ENCODE results near the gene TRHDE.

The TRHDE gene

DNA sequence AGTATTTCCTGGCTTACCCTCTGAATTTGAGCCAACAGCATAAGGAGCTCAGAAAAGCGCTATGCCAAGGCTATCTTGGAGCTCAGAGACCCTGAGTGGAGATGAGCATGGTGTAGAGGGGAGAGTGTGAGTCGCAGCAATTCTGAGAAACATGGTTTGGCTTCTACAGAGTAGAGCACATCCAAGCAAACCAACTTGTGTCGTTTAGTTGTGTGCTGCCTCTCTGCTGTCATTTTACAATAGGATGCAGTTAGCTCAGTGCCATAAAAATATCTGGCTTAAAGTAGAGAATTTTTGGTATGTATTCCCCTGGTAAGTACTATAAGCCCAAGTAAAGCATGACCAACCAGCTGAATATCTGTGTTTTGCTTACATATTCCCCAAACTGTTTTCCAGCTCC lies 249.2 kb downstream of the TRHDE start:
- no peak for DNase-seq

DNA sequence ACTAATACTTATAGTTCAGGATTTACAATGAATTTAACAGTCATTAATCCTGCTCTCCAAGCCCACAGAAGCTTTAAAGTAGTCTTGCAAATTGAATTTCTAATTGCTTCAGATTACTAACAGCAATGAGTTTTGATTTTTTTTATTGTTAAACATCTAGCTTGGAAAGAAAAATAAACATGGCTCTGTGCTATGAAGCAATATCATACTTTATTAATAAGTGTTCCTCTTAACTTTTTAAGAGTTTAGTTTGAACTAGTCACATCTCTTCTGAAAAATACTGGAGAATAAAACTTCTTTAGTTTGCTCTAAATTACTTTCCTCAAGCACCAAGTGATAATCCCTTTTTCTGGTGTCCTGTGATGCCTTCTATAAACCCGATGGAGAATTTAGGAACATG lies 250.2 kb downstream of the TRHDE start:
- no peak for DNase-seq

DNA sequence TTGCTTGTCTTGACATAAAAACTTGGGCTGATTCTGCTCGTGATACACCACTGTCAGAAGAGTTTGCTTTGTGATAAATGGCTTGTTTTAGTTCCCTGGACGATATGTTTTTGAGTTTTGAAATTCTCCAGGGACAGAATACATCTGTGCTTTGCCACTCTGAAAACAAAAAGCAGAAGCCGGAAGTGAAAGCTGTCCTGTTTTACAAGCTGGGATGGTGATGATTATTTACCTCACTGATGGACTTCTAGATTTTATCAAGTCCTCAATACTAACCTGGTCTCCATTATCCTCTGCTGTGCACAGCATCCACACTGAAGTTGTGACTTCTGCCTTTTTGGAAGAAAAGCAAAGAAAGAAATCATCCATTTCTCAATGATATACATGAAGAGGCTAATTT lies 251.6 kb downstream of the TRHDE start:
- DNase-seq, result no peak

DNA sequence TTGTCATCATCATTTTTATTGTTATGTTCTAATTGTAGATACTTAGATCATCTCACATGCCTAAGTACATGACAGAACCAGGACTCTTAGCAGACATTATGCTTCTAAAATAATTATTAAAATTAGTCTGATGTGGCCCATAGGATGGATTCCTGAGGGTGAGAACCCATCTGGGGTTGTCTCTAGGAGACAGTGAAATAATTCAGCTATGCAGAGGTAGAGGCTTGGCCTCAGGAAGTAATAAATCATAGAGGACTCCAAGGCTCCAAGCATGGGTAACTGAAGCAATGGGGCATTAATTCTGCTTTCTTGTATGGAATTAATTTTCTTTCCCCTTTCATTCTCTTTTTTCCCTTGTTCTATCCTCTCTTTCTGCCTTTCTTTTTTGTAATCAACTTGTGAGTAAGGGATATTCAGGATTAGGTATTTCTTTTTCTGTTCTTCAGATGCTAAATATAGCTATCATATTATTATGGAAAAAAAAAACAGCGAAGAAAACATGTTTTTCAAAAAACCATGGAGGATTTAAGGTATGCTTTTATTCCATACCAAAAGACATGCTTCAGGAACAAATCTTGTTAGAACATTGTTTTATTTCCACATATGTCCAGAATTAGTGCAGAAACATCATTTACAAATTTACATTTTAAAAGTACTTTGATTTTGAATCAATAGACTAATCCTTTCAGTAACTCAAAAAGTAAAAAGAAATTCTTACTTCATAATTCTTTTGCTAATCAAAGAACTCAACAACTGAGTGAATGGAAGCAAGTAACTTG lies 263.2 kb downstream of the TRHDE start:
- no peak for DNase-seq

DNA sequence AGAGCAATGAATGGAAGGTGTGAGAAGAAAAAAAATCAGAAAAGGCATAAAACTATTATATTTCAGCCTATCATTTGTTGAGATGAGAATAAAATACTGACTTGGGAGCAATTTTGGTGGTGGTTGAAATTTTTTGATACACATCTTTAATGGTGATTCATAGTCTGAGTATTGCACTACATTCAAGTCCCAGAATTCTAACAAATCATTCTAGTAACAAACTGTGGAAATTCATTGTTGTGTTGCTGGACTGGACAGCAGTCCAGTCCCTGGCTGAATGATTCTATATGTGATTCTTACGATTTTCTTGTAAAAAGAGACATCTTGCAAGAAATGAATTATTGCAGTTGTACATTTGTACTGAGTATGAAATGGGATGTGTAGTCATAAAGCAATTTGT lies 268.6 kb downstream of the TRHDE start:
- no peak for DNase-seq

DNA sequence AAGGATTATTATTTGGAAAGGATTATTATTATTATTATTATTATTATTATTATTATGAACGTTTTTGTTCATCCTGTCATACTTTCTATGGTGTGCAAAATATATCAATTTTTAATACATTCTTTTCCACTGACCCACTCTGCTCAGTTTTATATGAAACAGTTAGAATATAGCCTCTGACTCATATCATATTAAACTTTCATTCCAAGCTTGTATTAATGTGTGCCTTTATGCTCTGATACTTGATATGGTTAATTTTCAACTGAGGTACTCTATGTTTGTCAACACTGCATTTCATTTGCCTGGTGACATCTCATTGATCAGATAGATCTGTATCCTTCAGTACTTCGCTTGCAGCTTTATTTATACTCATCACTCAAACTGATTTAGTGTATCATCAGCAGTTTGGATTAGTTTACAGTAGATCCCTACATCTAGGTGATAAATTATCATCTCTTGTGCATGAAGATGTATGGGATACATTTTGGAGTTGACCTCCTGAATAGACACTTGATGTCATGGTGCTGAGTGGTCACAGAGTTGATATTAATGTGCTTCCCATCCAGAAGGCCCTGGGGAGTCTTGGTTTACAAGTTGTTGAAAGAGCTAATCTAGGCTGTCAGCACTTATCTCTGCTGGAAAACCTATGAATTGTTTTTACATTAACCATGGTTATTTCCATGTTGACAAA lies 271.8 kb downstream of the TRHDE start:
- DNase-seq, result peak in 1 of 2 experiments; percentile 1

DNA sequence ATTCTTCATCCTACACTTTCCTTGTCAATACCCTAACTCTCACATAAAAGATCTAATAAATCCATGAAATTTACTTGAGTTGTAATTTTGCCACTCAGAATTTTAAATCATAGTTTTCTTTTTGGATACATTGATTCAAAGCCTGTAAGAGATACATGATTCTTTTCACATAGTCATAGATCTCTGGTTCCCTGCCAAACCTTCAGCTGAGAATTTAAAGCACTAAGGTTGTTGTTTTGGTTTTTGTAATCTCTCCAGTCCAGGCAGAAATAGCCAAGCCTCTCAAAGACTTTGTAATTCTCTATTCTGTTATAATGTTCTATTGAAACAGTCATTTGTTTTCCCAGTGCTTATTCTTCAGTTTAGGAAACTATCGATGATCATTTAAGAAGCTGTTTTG lies 273.9 kb downstream of the TRHDE start:
- DNase-seq, result no peak

DNA sequence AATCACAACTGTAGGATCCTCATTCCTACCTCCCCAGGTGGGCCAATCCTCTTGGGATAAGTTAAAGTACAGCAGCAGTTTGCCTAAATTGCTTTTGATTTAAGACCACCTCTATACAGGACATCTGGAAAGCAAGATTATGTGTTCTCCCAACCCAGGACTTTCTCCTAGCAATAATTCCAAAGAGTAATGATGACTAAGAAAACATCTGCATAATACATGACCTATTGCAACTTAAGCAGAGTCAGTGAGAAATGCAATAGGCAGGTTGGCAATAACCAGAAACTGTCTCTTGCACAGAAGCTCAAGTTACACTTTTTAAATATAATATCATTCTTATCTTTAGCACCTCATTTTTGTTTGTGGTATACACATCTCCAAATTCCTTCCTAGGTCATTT lies 275.4 kb downstream of the TRHDE start:
- no peak for DNase-seq

DNA sequence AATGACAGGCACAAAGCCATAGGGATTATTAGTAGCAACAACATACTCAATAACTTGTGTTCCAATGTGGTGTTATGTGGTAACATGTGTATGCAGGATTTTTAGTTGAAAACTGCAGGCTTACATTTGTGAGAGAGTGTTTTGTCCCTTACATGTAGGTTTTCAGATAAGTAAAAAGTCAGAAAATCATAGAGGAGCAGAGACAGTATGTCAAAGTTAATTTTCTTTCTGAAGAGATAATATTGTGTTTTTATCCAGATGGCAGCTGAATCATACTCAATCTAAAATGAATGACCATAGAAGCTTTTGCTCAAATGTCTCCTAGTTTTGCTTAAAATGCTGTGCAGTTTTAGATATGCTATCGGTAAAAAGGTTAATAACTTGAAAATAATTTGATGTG lies 277.0 kb downstream of the TRHDE start:
- no peak for DNase-seq

DNA sequence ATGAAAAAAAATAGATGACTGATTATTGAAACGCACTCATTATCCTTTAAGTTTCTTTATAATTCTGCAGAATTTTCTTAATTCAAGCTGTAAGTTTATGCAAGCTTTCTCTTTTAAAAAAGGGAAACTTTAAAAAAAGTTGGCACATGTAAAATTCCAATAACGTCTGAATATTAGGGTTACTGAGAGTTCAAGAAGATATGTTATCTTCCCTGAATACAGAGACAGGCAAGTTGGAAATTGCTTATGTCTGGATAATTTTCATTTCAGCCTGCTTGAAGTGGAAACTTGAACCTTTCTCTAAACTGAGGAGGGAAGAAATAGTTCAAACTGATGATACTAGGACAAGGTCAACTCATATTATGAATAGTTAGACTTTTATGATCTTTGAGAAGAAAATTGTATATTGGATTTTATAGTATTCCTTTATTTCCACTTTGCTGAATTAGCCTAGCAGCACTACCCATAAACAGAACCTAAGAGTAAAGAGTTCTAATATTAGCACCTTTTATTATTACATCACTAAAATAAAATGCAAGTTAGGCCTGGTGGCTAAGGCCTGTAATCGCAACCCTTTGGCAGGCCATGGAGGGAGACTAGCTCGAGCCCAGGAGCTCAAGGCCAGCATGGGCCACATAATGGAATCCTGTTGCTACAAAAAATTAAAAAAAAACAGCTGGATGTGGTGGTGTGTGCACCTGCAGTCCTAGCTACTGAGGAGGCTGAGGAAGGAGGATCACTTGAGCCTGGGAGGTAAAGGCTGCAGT lies 288.0 kb downstream of the TRHDE start:
- DNase-seq, result no peak

DNA sequence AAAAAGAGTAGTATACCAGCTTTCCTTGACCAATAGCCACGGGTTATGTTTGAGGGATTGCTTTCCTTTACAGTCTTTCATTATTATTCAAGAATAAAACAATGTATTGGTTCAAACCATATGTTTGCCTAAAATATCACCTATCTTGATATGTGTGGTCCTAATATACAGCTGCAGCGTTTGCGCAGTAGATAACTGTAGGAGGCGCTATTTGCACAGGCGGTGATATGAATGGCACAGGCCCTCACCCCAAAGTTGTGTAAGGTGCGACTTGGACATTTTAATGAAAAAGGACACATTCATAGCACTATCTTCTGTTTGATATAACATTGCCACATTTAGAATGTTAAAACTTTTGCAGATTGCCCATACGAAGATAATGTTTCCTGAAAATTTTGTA lies 298.4 kb downstream of the TRHDE start:
- DNase-seq, result no peak

DNA sequence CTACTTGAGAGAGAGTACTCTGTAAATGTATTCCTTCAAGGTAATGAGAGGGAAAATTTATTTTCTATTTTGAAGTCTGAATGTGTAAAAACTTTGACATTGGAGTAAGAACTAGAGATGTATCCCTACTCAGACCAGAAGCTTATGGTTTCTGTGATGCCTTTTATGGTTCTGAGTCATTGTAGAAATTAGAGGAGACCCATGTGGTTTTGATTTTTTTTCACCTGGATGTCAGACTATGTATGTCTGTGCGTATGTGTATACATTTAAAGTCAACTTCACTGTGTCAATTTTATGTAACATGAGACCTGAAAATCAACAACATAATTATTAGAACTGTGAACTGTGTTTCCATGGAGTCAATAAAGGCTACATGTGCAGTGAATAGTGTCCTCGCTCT lies 302.0 kb downstream of the TRHDE start:
- no peak for DNase-seq

DNA sequence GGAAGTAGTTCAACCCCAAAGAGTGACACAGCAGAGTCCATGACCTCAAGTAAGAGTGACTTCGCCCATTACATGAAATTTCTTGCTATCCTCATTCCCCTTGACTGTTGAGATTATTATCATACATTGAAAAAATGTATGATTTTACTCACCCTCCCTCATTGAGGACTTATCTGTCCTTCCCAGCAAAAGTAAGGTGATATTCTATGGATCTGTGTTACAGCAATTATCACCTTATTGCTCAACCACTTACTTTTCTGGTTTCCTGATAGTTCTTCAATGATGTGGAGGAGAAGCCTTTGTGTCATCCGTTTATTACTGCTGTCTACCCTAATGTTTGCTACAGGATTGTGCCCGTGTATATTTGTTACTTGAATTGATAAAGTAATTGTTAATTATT lies 306.2 kb downstream of the TRHDE start:
- DNase-seq, result no peak

DNA sequence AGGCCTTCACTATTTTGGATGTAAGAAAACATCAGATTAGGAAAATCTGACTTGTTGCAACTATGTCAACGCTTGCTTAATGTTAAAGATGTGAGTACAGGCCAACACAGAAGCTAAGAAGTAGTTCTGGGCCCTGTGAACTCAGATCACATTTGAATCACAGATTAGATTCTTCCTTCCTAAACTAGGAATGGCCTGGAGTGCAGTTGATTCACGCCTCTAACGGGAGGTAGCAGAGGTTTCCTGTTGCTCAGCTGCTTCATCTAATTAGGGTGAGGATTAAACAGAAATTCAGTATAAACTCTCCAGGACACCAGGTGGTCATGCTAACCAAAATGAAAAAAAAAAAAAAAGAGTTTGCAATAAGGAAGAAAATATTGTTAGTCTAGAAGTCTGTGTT lies 314.3 kb downstream of the TRHDE start:
- no peak for DNase-seq

DNA sequence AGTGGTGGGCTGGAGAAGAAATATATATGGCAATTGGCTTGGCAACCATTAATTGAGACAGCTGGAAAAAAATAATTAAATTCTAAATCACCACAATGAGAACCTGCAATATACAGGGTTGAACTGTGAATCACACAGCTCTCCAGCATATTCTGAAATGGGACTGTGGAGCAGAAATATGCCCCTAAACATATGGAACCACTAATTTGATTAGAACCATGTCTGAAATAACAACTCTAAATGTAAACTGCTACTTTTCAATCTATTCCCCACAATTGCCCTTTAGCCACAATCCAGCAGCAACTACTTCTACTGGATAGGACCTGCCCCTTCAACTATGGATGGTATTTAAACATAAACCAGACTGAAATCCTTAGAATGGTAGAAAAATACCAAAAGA lies 330.4 kb downstream of the TRHDE start:
- no peak for DNase-seq

DNA sequence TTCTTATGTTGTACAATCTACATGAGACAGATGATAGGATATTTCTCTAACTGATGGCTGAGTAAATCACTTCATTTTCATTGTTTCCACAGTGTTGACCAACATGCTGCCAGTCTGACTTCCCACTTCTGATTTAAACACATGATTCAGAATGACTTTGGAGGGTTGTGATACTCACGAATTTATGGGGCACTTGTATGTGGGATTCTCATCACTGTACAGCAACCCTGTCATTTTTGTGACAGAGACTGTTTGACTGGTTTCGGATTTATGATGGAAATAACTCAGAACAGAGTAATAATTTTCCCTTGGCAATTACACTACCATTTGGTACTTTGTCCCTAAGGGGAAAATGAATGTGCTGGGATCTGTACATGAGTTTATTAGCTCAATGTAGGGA lies 333.8 kb downstream of the TRHDE start:
- no peak for DNase-seq

DNA sequence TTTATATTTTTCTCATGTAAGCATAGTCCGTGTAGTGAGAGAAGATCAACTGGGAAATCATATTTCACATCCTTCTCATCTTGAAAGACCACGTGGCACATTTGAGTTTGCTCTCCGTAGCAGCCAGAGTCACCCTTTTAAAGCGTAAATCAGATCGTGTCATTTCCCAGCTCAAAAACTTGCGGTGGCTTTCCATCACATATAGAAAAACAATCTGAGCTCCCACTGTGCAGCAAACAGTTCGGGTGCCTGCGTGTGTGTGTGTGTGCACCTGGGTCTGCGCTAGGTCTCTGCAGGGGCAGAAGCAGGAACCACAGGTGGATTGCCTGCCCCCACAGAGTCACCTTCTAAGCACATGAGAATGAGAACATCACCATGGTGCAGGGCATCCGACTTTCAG lies 338.2 kb downstream of the TRHDE start:
- DNase-seq, result no peak

DNA sequence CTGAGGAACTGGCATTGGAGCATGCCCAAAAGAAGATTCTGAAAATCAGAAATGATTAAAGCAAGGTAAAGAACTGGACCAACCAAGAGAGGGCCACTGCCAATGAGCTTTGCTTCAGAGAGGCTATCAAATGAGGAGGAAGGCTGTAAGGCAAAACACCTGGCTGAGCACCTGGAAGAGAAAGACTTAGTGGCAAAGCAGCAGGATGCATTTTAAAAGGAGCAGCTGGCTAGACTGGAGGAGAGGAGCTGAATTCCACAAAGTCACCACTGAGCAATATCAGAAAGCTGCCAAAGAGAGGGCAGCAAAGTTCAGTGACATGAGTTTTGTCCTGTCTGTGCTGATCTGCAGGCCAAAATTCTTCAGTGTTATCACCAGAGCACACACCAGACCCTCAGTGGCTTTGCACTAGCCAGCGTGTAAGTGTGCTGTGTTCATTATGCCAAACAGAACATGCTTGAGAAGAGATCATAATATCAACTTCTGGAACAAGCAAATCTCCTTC lies 338.7 kb downstream of the TRHDE start:
- no peak for DNase-seq

DNA sequence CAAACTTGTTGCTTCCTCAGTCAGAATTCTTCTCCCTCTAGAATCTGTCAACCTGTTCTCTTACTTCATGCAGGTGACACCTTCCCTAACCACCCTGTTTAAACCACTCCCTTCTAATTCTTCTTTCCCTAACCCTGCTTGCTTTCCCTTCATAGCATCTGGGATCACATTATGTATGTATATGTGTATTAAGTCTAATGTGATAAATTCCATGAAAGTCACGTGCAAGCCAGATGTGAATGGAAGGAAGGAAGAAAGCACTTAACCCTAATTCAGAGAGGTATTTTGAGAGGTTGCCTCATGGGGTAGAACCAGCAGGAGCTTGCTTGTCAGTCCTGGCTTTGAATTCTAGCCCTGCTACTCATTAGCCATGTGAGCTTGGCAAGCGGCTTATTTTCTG lies 340.0 kb downstream of the TRHDE start:
- DNase-seq, result no peak

DNA sequence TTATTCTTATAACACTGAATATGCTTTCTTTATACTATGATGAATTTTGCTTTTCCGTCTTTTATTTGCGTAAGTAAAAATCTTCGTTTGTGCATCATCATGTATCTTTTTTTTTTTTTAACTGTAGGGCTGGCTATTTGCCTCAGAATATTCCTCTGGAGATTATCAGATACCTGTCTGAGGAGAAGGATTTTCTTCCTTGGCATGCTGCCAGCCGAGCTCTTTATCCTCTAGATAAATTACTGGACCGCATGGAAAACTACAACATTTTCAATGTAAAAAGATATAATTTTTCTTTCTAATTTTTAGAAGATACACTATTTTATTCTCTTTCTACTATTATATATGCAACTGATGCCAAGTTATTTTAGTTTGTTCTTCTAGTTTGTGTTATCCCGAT lies 346.6 kb downstream of the TRHDE start:
- no peak for DNase-seq

DNA sequence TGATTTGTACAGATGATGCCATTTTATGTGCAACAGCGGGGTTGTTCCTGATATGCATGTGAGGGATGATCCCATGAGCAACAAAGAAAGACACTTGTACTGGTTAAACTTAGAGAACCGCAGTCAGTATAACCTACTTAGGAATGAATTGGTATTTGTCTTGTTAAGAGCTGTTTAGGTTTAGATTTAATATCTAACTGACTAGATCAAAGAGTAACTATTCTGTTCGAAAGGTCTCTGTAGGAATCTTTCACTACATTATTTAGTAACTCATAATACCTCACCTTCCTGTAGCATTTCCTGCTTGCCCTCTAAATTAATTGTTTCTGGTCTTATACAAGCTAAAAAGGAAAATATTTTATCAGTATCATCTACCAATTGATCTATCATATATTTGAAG lies 350.4 kb downstream of the TRHDE start:
- no peak for DNase-seq

DNA sequence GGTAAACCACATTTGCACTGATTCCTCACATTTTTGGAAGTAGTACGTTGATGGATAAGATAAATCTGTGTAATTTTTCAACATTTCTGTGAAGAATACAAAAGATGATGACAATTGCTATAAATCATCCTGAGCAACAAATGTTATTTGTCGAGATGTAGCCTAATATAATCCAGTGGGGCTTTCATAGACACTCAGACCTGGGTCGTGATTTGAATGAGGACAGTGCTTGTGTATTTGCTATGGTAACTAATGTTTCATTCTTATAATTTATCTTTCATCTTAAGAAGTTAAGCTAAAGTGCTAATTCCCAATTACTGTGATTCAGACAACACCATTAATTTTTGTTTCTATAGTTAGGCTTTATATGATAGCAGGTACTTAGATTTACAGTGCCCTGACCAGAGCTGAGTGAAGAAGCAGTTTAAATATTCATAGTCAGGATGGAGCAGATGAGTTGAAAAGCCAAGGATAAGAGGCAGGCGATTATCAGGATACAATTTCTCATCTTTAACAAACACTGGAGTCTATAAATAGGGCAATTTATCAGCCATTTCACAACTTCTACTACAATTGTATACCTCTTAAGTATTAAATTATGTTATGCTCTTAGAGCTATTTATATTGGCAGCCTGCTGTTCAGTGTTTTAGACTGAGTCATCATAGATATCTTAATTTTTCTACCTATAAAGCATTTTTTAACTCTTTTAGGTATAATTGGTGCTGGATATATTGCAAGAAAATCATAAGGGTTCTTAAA lies 359.9 kb downstream of the TRHDE start:
- no peak for DNase-seq

DNA sequence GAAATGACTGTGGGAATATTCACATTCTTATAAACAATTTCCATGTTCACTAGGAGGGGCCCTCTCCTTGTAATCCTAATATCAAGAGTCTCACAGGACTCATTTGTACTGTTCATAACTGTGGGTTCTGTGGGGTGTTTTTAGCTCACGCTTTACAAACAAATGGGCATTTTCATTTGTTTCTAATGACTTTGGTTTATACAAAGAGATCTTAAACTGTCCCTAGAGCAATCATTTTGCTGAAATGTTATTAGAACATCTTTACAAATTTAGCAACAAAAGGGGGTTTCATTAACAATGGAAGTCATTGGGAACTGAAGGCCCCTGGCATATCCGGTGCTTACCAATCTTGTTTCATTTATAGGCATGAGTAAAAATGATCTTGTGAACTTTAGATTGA lies 370.5 kb downstream of the TRHDE start:
- no peak for DNase-seq

Data from Kasumi-1 (cell line).